GM18907 (cell line): ENCODE data around the gene AP1M1.
"Not testable (repeated sequence)": the region's sequence is repeated elsewhere in the genome, so short reads cannot be mapped to it uniquely, and the experiment has no call there.

Experiments
- ATAC-seq: cut with Tn5 transposase; IDR thresholded peaks from one replicate; pipeline ENCODE4 v1.9.1; 2021; ENCODE audit warnings: mild to moderate bottlenecking, moderate library complexity; ENCODE audit not compliant: unreplicated experiment

Gene AP1M1

GRCh38 chr19:16197622-16198369 is at the start of gene AP1M1:
AP1M1 (plus strand) TSS chr19:16197911; CDS start chr19:16198027, 116 bp downstream.
- peak; percentile 89 for ATAC-seq

- ATAC-seq = no peak
Measured at GRCh38 chr19:16148443-16149229, 49.1 kb upstream of the AP1M1 start.

GRCh38 chr19:16153582-16154336 is 44.0 kb upstream of the AP1M1 start:
- ATAC-seq = no peak

GRCh38 chr19:16154557-16154956 is 43.2 kb upstream of the AP1M1 start:
- ATAC-seq = no peak

- ATAC-seq = no peak
Measured at GRCh38 chr19:16155128-16155527, 42.6 kb upstream of the AP1M1 start.

GRCh38 chr19:16156904-16157303 is 40.8 kb upstream of the AP1M1 start:
- ATAC-seq = no peak

- no peak for ATAC-seq
Measured at GRCh38 chr19:16157601-16158000, 40.1 kb upstream of the AP1M1 start.

- no peak for ATAC-seq
Measured at GRCh38 chr19:16159655-16160054, 38.1 kb upstream of the AP1M1 start.

- no peak for ATAC-seq
Measured at GRCh38 chr19:16160445-16160942, 37.2 kb upstream of the AP1M1 start.

GRCh38 chr19:16160943-16161560 is 36.7 kb upstream of the AP1M1 start:
- no peak for ATAC-seq

GRCh38 chr19:16161840-16162239 is 35.9 kb upstream of the AP1M1 start:
- ATAC-seq = no peak

GRCh38 chr19:16164222-16164890 is 33.4 kb upstream of the AP1M1 start:
- ATAC-seq = no peak

GRCh38 chr19:16166417-16166816 is 31.3 kb upstream of the AP1M1 start:
- no peak for ATAC-seq

- no peak for ATAC-seq
Measured at GRCh38 chr19:16167055-16167454, 30.7 kb upstream of the AP1M1 start.

GRCh38 chr19:16168465-16169081 is 29.1 kb upstream of the AP1M1 start:
- ATAC-seq = no peak

- no peak for ATAC-seq
Measured at GRCh38 chr19:16170134-16170533, 27.6 kb upstream of the AP1M1 start.

GRCh38 chr19:16175954-16176353 is 21.8 kb upstream of the AP1M1 start:
- no peak for ATAC-seq

GRCh38 chr19:16178866-16179265 is 18.8 kb upstream of the AP1M1 start:
- not testable (repeated sequence) for ATAC-seq

GRCh38 chr19:16180611-16181010 is 17.1 kb upstream of the AP1M1 start:
- ATAC-seq = no peak

GRCh38 chr19:16184665-16185122 is 13.0 kb upstream of the AP1M1 start:
- no peak for ATAC-seq
